K562 (cell line): ENCODE data around the gene NDUFS8. TPM values are rescaled to one million over a fixed set of nuclear protein-coding genes. Genes with fewer than 3 reads are reported as not detected.
A peak's percentile ranks its signal among the peaks of the same experiment; 100 is the strongest.

Source experiments
- BDP1 ChIP-seq: IDR thresholded peaks from 3 replicates; pipeline ENCODE4 v1.6.1; 2011; ENCODE audit not compliant: insufficient read length, insufficient read depth
- CUX1 ChIP-seq: fragments of 200-800 bp; sonication (Bioruptor generic); IDR thresholded peaks from 2 replicates; pipeline ENCODE4 v1.6.1; 2016; ENCODE audit warnings: missing genetic modification characterization, missing compliant biosample characterization
- GABPA ChIP-seq: fragments of 200-800 bp; sonication (Bioruptor generic); conservative IDR thresholded peaks from 2 replicates; pipeline ENCODE4 v1.6.1; 2016; ENCODE audit warnings: low read depth, missing genetic modification characterization, missing compliant biosample characterization
- HDAC3 ChIP-seq: fragments of 450-650 bp; IDR thresholded peaks from 2 replicates; pipeline ENCODE4 v1.6.1; 2018; ENCODE audit warnings: borderline replicate concordance, mild to moderate bottlenecking, moderate library complexity; ENCODE audit not compliant: partially characterized antibody
- LCOR ChIP-seq: sonication (generic); formaldehyde crosslinking; IDR thresholded peaks from 2 replicates; pipeline ENCODE4 v1.8.0; 2022; ENCODE audit warnings: mild to moderate bottlenecking, missing genetic modification reagents
- MYBL2 ChIP-seq, 2 experiments: fragments of 450-650 bp in 1 of 2; sonication (generic) in 1 of 2; formaldehyde crosslinking in 1 of 2; IDR thresholded peaks; 2 replicates each; pipeline versions ENCODE4 v1.6.1 to v1.8.1; 2017 to 2022; ENCODE audit warnings: borderline replicate concordance in 1 of 2, inconsistent platforms in 1 of 2, low read depth in 1 of 2, mild to moderate bottlenecking in 1 of 2, missing genetic modification reagents in 1 of 2, moderate library complexity in 1 of 2
- POLR2H ChIP-seq: IDR thresholded peaks from 2 replicates; pipeline ENCODE4 v1.6.1; 2016; ENCODE audit warnings: missing genetic modification characterization, low read depth, mild to moderate bottlenecking, control low read depth, missing compliant biosample characterization, moderate library complexity
- RB1 ChIP-seq: fragments of 450-650 bp; IDR thresholded peaks from 2 replicates; pipeline ENCODE4 v1.6.1; 2017; ENCODE audit warnings: low read depth, mild to moderate bottlenecking
- RBM17 ChIP-seq: fragments of 200-400 bp; formaldehyde crosslinking; IDR thresholded peaks from 2 replicates; pipeline ENCODE4 v1.6.1; 2017; ENCODE audit warnings: low read depth, mild to moderate bottlenecking, low read length, borderline replicate concordance
- RCOR1 ChIP-seq, 2 experiments: IDR thresholded peaks; 2 replicates each; pipeline ENCODE4 v1.6.1; 2012; ENCODE audit warnings: low read depth in 2 of 2, low read length in 2 of 2, borderline replicate concordance in 1 of 2, improper control_type of control experiment in 1 of 2
- SAP30 ChIP-seq: fragments of 200-600 bp; sonication (generic); IDR thresholded peaks from 2 replicates; pipeline ENCODE4 v1.6.1; 2012; ENCODE audit warnings: borderline replicate concordance, low read depth, mild to moderate bottlenecking, moderate library complexity, low read length, control low read depth, inconsistent platforms; ENCODE audit not compliant: insufficient read depth, poor library complexity, severe bottlenecking
- TAF7 ChIP-seq: fragments of 450-650 bp; IDR thresholded peaks from 2 replicates; pipeline ENCODE4 v1.6.1; 2016; ENCODE audit warnings: missing genetic modification characterization, missing compliant biosample characterization
- TBP ChIP-seq: optimal IDR thresholded peaks from 2 replicates; pipeline ENCODE3; 2011; ENCODE audit warnings: low read depth, low read length, improper control_type of control experiment
- XRCC4 ChIP-seq: IDR thresholded peaks from one replicate; pipeline ENCODE4 v1.6.1; 2011; ENCODE audit not compliant: insufficient read depth, insufficient read length; ENCODE audit errors: extremely low read depth
- ZFP36 ChIP-seq: fragments of 150-350 bp; IDR thresholded peaks from 2 replicates; pipeline ENCODE4 v1.6.1; 2018; ENCODE audit warnings: low read length, low read depth; ENCODE audit not compliant: partially characterized antibody
- ZNF354B ChIP-seq: fragments of 250-450 bp; sonication (Bioruptor Pico); IDR thresholded peaks from 2 replicates; pipeline ENCODE4 v1.4.0; 2020
- ZNF445 ChIP-seq: fragments of 250-450 bp; sonication (Bioruptor Pico); IDR thresholded peaks from 2 replicates; pipeline ENCODE4 v1.4.0; 2020; ENCODE audit warnings: low read depth, mild to moderate bottlenecking, moderate library complexity
- ZNF79 ChIP-seq: fragments of 250-450 bp; sonication (Bioruptor Pico); IDR thresholded peaks from 2 replicates; pipeline ENCODE4 v1.4.0; 2020; ENCODE audit warnings: low read depth, mild to moderate bottlenecking, moderate library complexity
- polyA plus RNA-seq, 8 experiments: library from polyadenylated mRNA; depleted of rRNA in 4 of 8; stranded (reverse) in 5 of 8; unstranded in 3 of 8; fragments of >200 nt; fragmentation: Nextera tagmentation in 2 of 8; fragmentation: Illumina TruSeq in 1 of 8; extraction: Ambion mirVana in 2 of 8; extraction: Trizol in 1 of 8; gene quantifications; 2 replicates each; pipeline versions ENCODE4 v1.2.1 to v1.2.3, GENCODE V29; 2011 to 2014; ENCODE audit warnings: inconsistent platforms in 1 of 8, missing spikeins in 1 of 8
- total RNA-seq, 7 experiments: library from RNA; depleted of rRNA in 6 of 7; stranded (reverse); fragments of >200 nt in 6 of 7; fragmentation: Illumina TruSeq in 2 of 7; extraction: Trizol in 2 of 7; gene quantifications; 2 replicates each; pipeline versions ENCODE4 v1.2.1 to v1.2.3, GENCODE V29; 2011 to 2021; ENCODE audit warnings: low replicate concordance in 1 of 7
- TF ChIP-seq, protein P1 (sequence below): fragments of 250-450 bp; sonication (Bioruptor Pico); IDR thresholded peaks from 2 replicates; pipeline ENCODE4 v1.9.0; 2021; ENCODE audit warnings: mild to moderate bottlenecking, inconsistent platforms

Gene NDUFS8
- total and polyA plus RNA-seq, 9 of the 15 experiments (the other 6 are each of a cell fraction or from before 2014, with no cell fraction given): 36.5 to 351 (median 101) TPM

- TF ChIP-seq ZNF445 (CRISPR knock-in tag) (no peak), BDP1 (no peak), GABPA (tag) (no peak), RB1 (no peak), ZNF354B (CRISPR knock-in tag) (no peak), MYBL2 (IDR thresholded peaks at IDR 0.05; ENCODE audit: low read depth) (no peak), MYBL2 (CRISPR knock-in tag; IDR thresholded peaks at IDR 0.05; ENCODE audit: borderline replicate concordance) (no peak), RCOR1 (IDR thresholded peaks at IDR 0.05; ENCODE audit: borderline replicate concordance in 1 of 2, low read depth in 2 of 2, low read length in 2 of 2) (peak in 1 of 2 experiments; percentile 46; a peak in 1 of 4 replicates), TAF7 (tag) (no peak), ZNF79 (CRISPR knock-in tag) (no peak), CUX1 (CRISPR knock-in tag) (no peak), SAP30 (no peak), POLR2H (no peak), HDAC3 (no peak), ZFP36 (peak; percentile 87), LCOR (CRISPR knock-in tag) (no peak), XRCC4 (no peak), RBM17 (no peak), TBP (peak; percentile 26)
- TF ChIP-seq, protein P1, sequence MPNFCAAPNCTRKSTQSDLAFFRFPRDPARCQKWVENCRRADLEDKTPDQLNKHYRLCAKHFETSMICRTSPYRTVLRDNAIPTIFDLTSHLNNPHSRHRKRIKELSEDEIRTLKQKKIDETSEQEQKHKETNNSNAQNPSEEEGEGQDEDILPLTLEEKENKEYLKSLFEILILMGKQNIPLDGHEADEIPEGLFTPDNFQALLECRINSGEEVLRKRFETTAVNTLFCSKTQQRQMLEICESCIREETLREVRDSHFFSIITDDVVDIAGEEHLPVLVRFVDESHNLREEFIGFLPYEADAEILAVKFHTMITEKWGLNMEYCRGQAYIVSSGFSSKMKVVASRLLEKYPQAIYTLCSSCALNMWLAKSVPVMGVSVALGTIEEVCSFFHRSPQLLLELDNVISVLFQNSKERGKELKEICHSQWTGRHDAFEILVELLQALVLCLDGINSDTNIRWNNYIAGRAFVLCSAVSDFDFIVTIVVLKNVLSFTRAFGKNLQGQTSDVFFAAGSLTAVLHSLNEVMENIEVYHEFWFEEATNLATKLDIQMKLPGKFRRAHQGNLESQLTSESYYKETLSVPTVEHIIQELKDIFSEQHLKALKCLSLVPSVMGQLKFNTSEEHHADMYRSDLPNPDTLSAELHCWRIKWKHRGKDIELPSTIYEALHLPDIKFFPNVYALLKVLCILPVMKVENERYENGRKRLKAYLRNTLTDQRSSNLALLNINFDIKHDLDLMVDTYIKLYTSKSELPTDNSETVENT (CRISPR knock-in tag): no peak
These were observed 9.8 kb downstream of the NDUFS8 start (continued) for GRCh38 chr11:68040101-68040956.
